Motor neuron (in vitro differentiated cells): Measurements from ENCODE around the gene GBA2. TPM values are rescaled to one million over a fixed set of nuclear protein-coding genes. Genes with fewer than 3 reads are reported as not detected.
A peak's percentile ranks its signal among the peaks of the same experiment; 100 is the strongest.

Experiments
- ATAC-seq, 8 experiments: fragments of 200-7000 bp; cut with Tn5 transposase; replicated peaks in 6 of 8; 2 replicates each; pipeline ENCODE4 v1.8.0; 2021; ENCODE audit warnings: mild to moderate bottlenecking in 8 of 8, moderate library complexity in 8 of 8
- H3K27ac ChIP-seq, 2 donors: fragments of 250-450 bp; sonication (Bioruptor Pico); 2 replicates each; pipeline ENCODE4 v1.9.0; 2021; ENCODE audit warnings: antibody characterized with exemption in 2 of 2, mild to moderate bottlenecking in 2 of 2, moderate library complexity in 1 of 2
- H3K4me1 ChIP-seq, 2 donors: fragments of 250-450 bp; sonication (Bioruptor Pico); replicated peaks in 1 of 2; 2 replicates each; pipeline ENCODE4 v1.6.1; 2021; ENCODE audit warnings: antibody characterized with exemption in 2 of 2, mild to moderate bottlenecking in 2 of 2, moderate library complexity in 1 of 2
- H3K4me3 ChIP-seq, 5 donors: fragments of 250-450 bp; sonication (Bioruptor Pico); 2 replicates each; pipeline ENCODE4 v1.9.0; 2021; ENCODE audit warnings: antibody characterized with exemption in 5 of 5, mild to moderate bottlenecking in 5 of 5, moderate library complexity in 4 of 5
- WGBS, 10 experiments: fragments of 450-650 bp; shearing (Covaris generic); methylation state at CpG; one replicate each; pipeline ENCODE4 v1.0.0; 2022; 5-methylcytosine and 5-hydroxymethylcytosine counted together
- in situ Hi-C, 9 experiments: fragments of 400-800 bp; cut with MboI; loops; one replicate each; pipeline ENCODE4 v1.15.0; 2021; ENCODE audit warnings: low sequenced_read_pairs in 9 of 9, low pct_unique_long_range_greater_than_20kb in 2 of 9; ENCODE audit not compliant: unreplicated experiment in 9 of 9
- total RNA-seq, 8 experiments: library from RNA; unstranded; fragments of 300-600 nt; gene quantifications; 2 replicates each; pipeline versions ENCODE4 v1.2.3 to v1.2.4, GENCODE V29; 2022

The GBA2 gene
- total RNA-seq, 8 experiments from 2014 or later, result 24.5 to 128 (median 53.7) TPM

GRCh38 chr9:35745569-35745968, 3.5 kb downstream of the GBA2 start:
- Histone ChIP-seq H3K27ac (no peak overlapping the region), H3K4me3 (peak overlapping the region in 1 of 5 donors; percentile 95), H3K4me1 (peaks cover 22 to 31% of the 10 kb centered on the region in 2 donors)
- in situ Hi-C loops, result no loop called here
- no peak for ATAC-seq
- 0 to 100% (median 86%) methylated on average over 1 of the region's 1 CpG; no CpG with 5 or more reads in 1 of the 10 experiments for WGBS, 10 experiments

- H3K4me1 ChIP-seq, result peaks cover 17 to 26% of the 10 kb centered on the region in 2 donors
- H3K27ac ChIP-seq, result no peak overlapping the region
- H3K4me3 ChIP-seq, result no peak overlapping the region
- ATAC-seq, result no peak
- WGBS, 10 experiments, result 65 to 100% (median 91%) methylated on average over 1 to 8 of the region's 8 CpGs; no CpG with 5 or more reads in 2 of the 10 experiments
- in situ Hi-C loops, result no loop called here
Observed at GRCh38 chr9:35743880-35744518, 5.0 kb downstream of the GBA2 start.

GRCh38 chr9:35743452-35743851, 5.6 kb downstream of the GBA2 start:
- H3K27ac ChIP-seq, result no peak overlapping the region
- ATAC-seq, result no peak
- peaks cover 17 to 26% of the 10 kb centered on the region in 2 donors for H3K4me1 ChIP-seq
- in situ Hi-C loops, result no loop called here
- 0 to 100% (median 80%) methylated on average over 1 to 2 of the region's 2 CpGs; no CpG with 5 or more reads in 1 of the 10 experiments for WGBS, 10 experiments
- H3K4me3 ChIP-seq, result no peak overlapping the region

GRCh38 chr9:35741740-35742139, 7.3 kb downstream of the GBA2 start:
- Histone ChIP-seq H3K27ac (no peak overlapping the region), H3K4me3 (no peak overlapping the region), H3K4me1 (peaks cover 12 to 15% of the 10 kb centered on the region in 2 donors)
- ATAC-seq, result no peak
- in situ Hi-C loops, result no loop called here
- 60 to 100% (median 97%) methylated on average over 1 to 5 of the region's 7 CpGs; no CpG with 5 or more reads in 4 of the 10 experiments for WGBS, 10 experiments

GRCh38 chr9:35740243-35740642, 8.8 kb downstream of the GBA2 start:
- in situ Hi-C loops, result no loop called here
- ATAC-seq, result no peak
- WGBS, 10 experiments, result 80 to 93% (median 87%) methylated on average over 1 to 3 of the region's 6 CpGs; no CpG with 5 or more reads in 7 of the 10 experiments
- peaks cover 0 to 1% of the 10 kb centered on the region in 2 donors for H3K4me1 ChIP-seq
- H3K27ac ChIP-seq, result no peak overlapping the region
- no peak overlapping the region for H3K4me3 ChIP-seq

GRCh38 chr9:35738924-35739323, 10.1 kb downstream of the GBA2 start:
- no peak overlapping the region for H3K4me3 ChIP-seq
- in situ Hi-C loops, result no loop called here
- WGBS, 10 experiments, result 80 to 100% (median 94%) methylated on average over 2 to 7 of the region's 7 CpGs; no CpG with 5 or more reads in 4 of the 10 experiments
- H3K4me1 ChIP-seq, result peaks cover under 1 to 1% of the 10 kb centered on the region in 2 donors
- no peak overlapping the region for H3K27ac ChIP-seq
- ATAC-seq, result no peak

GRCh38 chr9:35738186-35738585, 10.8 kb downstream of the GBA2 start:
- Histone ChIP-seq H3K27ac (no peak overlapping the region), H3K4me1 (peaks cover 7% of the 10 kb centered on the region in 2 donors), H3K4me3 (no peak overlapping the region)
- ATAC-seq, result peak in 3 of 8 experiments; percentile 3 to 6 (median 5)
- 0 to 94% (median 59%) methylated on average over 1 to 3 of the region's 4 CpGs; no CpG with 5 or more reads in 4 of the 10 experiments for WGBS, 10 experiments
- in situ Hi-C loops, result no loop called here

GRCh38 chr9:35737143-35737542, 11.9 kb downstream of the GBA2 start:
- WGBS, 10 experiments, result 88 to 100% (median 96%) methylated on average over 1 to 4 of the region's 7 CpGs; no CpG with 5 or more reads in 7 of the 10 experiments
- Histone ChIP-seq H3K4me1 (peaks cover 7% of the 10 kb centered on the region in 2 donors), H3K27ac (no peak overlapping the region), H3K4me3 (no peak overlapping the region)
- in situ Hi-C loops, result no loop called here
- ATAC-seq, result no peak

- Histone ChIP-seq H3K4me1 (peaks cover 7 to 9% of the 10 kb centered on the region in 2 donors), H3K27ac (no peak overlapping the region), H3K4me3 (no peak overlapping the region)
- in situ Hi-C loops, result no loop called here
- peak in 3 of 8 experiments; percentile 5 to 18 (median 15) for ATAC-seq
- WGBS, 10 experiments, result 38 to 100% (median 44%) methylated on average over 1 to 4 of the region's 5 CpGs; no CpG with 5 or more reads in 5 of the 10 experiments
Observed at GRCh38 chr9:35736201-35736633, 12.8 kb downstream of the GBA2 start.

- peak overlapping the region in 2 of 5 donors; percentile 72 to 94 for H3K4me3 ChIP-seq
- no peak overlapping the region for H3K27ac ChIP-seq
- ATAC-seq, result no peak
- 57 to 100% (median 84%) methylated on average over 1 to 3 of the region's 3 CpGs; no CpG with 5 or more reads in 1 of the 10 experiments for WGBS, 10 experiments
- H3K4me1 ChIP-seq, result peaks cover 27% of the 10 kb centered on the region in 2 donors
- in situ Hi-C loops, result no loop called here
Observed at GRCh38 chr9:35734096-35734495, 14.9 kb downstream of the GBA2 start.

- Histone ChIP-seq H3K27ac (peak overlapping the region; percentile 91 to 96), H3K4me1 (peaks cover 34 to 37% of the 10 kb centered on the region in 2 donors), H3K4me3 (peak overlapping the region; percentile 61 to 94 (median 83))
- peak; percentile 0 to 19 (median 8) for ATAC-seq
- 0 to 10% (median 0%) methylated on average over 1 to 7 of the region's 14 CpGs; no CpG with 5 or more reads in 2 of the 10 experiments for WGBS, 10 experiments
- in situ Hi-C loops, result no loop called here
Observed at GRCh38 chr9:35732800-35733541, 16.1 kb downstream of the GBA2 start.

GRCh38 chr9:35732185-35732799, 16.7 kb downstream of the GBA2 start, which contains the start of the genes CREB3 and TLN1:
CREB3 (plus strand) TSS chr9:35732666; CDS start chr9:35732773, 107 bp downstream.
TLN1 (minus strand) TSS chr9:35732195; CDS start chr9:35725694, 6,501 bp downstream.
- Histone ChIP-seq H3K4me1 (peaks cover 34 to 43% of the 10 kb centered on the region in 2 donors), H3K4me3 (peak within 1 kb of the TSS; percentile 61 to 94 (median 83)), H3K27ac (peak within 1 kb of the TSS; percentile 91 to 96)
- 0 to 18% (median 0%) methylated on average over 1 to 16 of the region's 49 CpGs; no CpG with 5 or more reads in 4 of the 10 experiments for WGBS, 10 experiments
- ATAC-seq, result peak; percentile 68 to 91 (median 89)
- in situ Hi-C loops, result no loop called here
